Left ventricle myocardium inferior (tissue), 1 donor: ENCODE measurements around the gene CDK6. TPM values are rescaled to one million over a fixed set of nuclear protein-coding genes. Genes with fewer than 3 reads are reported as not detected.

ENCODE experiments used
- DNase-seq: peaks from one replicate; pipeline ENCODE4 v3.0.0-alpha.2; 2020
- H3K27ac ChIP-seq: fragments of 200-600 bp; replicated peaks from 2 replicates; pipeline ENCODE4 v1.8.0; 2021
- H3K27me3 ChIP-seq: fragments of 200-600 bp; 2 replicates; pipeline ENCODE4 v1.8.0; 2021; ENCODE audit warnings: low read depth
- H3K36me3 ChIP-seq: fragments of 200-600 bp; 2 replicates; pipeline ENCODE4 v1.8.0; 2021
- H3K4me1 ChIP-seq: fragments of 200-600 bp; 2 replicates; pipeline ENCODE4 v1.8.0; 2021
- H3K4me3 ChIP-seq: fragments of 200-600 bp; 2 replicates; pipeline ENCODE4 v1.8.0; 2021; ENCODE audit warnings: mild to moderate bottlenecking, moderate library complexity
- H3K9me3 ChIP-seq: fragments of 200-600 bp; replicated peaks from 2 replicates; pipeline ENCODE4 v1.8.0; 2021
- CTCF ChIP-seq: fragments of 200-600 bp; IDR thresholded peaks from 2 replicates; pipeline ENCODE4 v1.8.0; 2021; ENCODE audit warnings: antibody characterized with exemption, mild to moderate bottlenecking, borderline replicate concordance
- intact Hi-C: fragments of 100-400 bp; cut with micrococcal nuclease; formaldehyde crosslinking; loops from one replicate; pipeline ENCODE4 v1.11.0; 2022
- total RNA-seq: library from RNA; stranded (reverse); fragmentation: NEBNext Ultra II Directional; extraction: Animal tissue kit (Norgen Biotek cat#: 25700); gene quantifications from one replicate; pipeline ENCODE4 v1.2.1, GENCODE V29; 2021
- donor health status: DM: no; HTN: yes; CAD: no; lungs with severe emphysema.

Gene CDK6
- total RNA-seq, 1 donor from 2014 or later = 16.5 TPM

- intact Hi-C loops = no loop called here
- no peaks in the 10 kb centered on the region for H3K36me3 ChIP-seq
Observed at GRCh38 chr7:92794391-92794790, 42.0 kb downstream of the CDK6 start.

GRCh38 chr7:92793656-92794205, 42.6 kb downstream of the CDK6 start:
- no peak overlapping the region for H3K27ac ChIP-seq
- DNase-seq = no peak
- H3K4me3 ChIP-seq = no peak overlapping the region
- peaks cover 82% of the 10 kb centered on the region for H3K4me1 ChIP-seq
- H3K9me3 ChIP-seq = peaks cover 7% of the 10 kb centered on the region
- intact Hi-C loops = no loop called here
- no peaks in the 10 kb centered on the region for H3K27me3 ChIP-seq
- no peak for TF ChIP-seq CTCF
- peaks cover 3% of the 10 kb centered on the region for H3K36me3 ChIP-seq

More at GRCh38 chr7:92794391-92794790, 42.0 kb downstream of the CDK6 start:
- Histone ChIP-seq H3K9me3 (peaks cover under 1% of the 10 kb centered on the region), H3K4me1 (peaks cover 89% of the 10 kb centered on the region), H3K27me3 (no peaks in the 10 kb centered on the region), H3K27ac (peak overlapping the region; percentile 77), H3K4me3 (no peak overlapping the region)
- TF ChIP-seq CTCF = no peak
- no peak for DNase-seq

- intact Hi-C loops = no loop called here
- peaks cover 64% of the 10 kb centered on the region for H3K4me1 ChIP-seq
- no peak overlapping the region for H3K4me3 ChIP-seq
- H3K9me3 ChIP-seq = peaks cover 18% of the 10 kb centered on the region
- H3K27me3 ChIP-seq = no peaks in the 10 kb centered on the region
- H3K36me3 ChIP-seq = peaks cover 5% of the 10 kb centered on the region
- TF ChIP-seq CTCF = no peak
- H3K27ac ChIP-seq = peak overlapping the region; percentile 23
- no peak for DNase-seq
Observed at GRCh38 chr7:92790992-92791391, 45.4 kb downstream of the CDK6 start.

GRCh38 chr7:92788559-92789183, 47.7 kb downstream of the CDK6 start:
- DNase-seq = no peak
- intact Hi-C loops = loop anchor here (10.0 kb wide), 1 partner anchor 74 kb away; no protein-coding TSS in a partner anchor
- Histone ChIP-seq H3K9me3 (peaks cover 18% of the 10 kb centered on the region), H3K36me3 (peaks cover 5% of the 10 kb centered on the region), H3K4me3 (no peak overlapping the region), H3K27ac (no peak overlapping the region), H3K4me1 (peaks cover 63% of the 10 kb centered on the region), H3K27me3 (no peaks in the 10 kb centered on the region)
- TF ChIP-seq CTCF = no peak

- Histone ChIP-seq H3K27me3 (no peaks in the 10 kb centered on the region), H3K4me1 (peaks cover 68% of the 10 kb centered on the region), H3K9me3 (peaks cover 18% of the 10 kb centered on the region), H3K27ac (peak overlapping the region; percentile 20), H3K4me3 (no peak overlapping the region), H3K36me3 (peaks cover 5% of the 10 kb centered on the region)
- DNase-seq = no peak
- no peak for TF ChIP-seq CTCF
- intact Hi-C loops = loop anchor here (10.0 kb wide), 1 partner anchor 71 kb away; no protein-coding TSS in a partner anchor
Observed at GRCh38 chr7:92785923-92786322, 50.5 kb downstream of the CDK6 start.
